HG02763 (cell line): ENCODE results near the gene PBX1.
"Not testable (repeated sequence)": the region's sequence is repeated elsewhere in the genome, so short reads cannot be mapped to it uniquely, and the experiment has no call there.

Source experiments
- ATAC-seq: cut with Tn5 transposase; IDR thresholded peaks from one replicate; pipeline ENCODE4 v1.9.1; 2021; ENCODE audit warnings: mild to moderate bottlenecking, moderate library complexity; ENCODE audit not compliant: unreplicated experiment

The PBX1 gene

DNA sequence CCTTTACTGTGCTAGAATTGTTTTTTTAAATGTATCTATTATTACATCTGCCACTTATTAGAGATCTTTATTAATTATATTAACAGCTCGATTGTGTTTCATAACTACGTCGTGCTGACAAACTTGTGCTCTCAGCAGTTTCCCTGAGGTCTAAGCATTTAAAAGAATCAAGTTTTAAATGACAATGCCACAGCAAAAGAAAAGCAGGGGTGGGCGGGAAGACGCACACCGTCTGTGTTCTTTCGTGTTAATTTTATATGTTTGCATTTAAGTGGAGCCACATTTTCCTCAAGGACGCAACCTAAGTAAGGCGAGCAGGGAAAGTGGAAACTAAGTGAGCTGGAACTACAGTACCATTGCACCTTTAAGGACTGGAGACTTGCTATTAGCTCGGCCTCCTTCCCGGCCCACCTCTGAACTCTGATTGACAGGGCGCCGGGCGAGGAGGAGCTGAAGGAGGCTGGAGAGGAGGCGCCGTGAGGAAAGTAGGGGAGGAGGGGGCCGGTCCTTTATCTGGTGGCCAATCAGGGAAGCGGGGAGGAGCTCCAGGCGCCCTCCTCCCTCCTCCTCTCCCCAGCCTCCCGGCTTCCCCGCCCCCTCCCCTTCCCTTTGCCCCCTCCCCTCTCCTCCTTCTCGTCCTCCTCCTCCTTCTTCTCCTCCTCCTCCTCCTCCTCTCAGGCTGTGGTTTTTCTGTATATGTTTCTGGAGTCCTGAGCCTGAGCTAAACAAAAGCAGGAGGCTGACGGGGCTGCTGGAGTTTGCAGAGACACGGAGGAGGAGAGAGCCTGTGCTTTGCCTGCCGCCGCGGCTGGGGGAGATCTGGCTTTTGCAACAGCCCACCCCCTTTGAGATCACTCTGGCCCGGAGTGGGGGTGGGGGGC is at the start of gene PBX1:
Gene PBX1, plus strand, starts transcription at position 724 of the 881 bp plus-strand sequence.
- ATAC-seq = peak; percentile 100

DNA sequence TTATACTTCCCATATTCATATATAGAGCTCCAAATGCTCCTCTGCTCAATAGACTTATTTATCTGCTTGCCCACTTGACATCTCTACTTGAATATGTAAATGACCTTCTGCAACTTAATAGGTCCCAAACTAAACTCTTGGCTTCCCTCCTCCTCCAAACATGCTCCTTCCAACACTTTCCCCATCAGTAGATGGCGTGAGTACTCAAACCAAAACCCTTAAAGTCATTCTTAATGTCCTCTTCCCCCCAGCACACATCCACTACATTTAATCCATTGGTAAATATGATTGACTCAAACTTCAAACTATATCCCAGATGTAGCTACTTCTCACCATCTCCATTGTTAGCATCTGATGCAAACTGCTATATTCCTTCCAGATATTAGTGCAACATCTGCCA is 48.5 kb upstream of the PBX1 start:
- no peak for ATAC-seq

DNA sequence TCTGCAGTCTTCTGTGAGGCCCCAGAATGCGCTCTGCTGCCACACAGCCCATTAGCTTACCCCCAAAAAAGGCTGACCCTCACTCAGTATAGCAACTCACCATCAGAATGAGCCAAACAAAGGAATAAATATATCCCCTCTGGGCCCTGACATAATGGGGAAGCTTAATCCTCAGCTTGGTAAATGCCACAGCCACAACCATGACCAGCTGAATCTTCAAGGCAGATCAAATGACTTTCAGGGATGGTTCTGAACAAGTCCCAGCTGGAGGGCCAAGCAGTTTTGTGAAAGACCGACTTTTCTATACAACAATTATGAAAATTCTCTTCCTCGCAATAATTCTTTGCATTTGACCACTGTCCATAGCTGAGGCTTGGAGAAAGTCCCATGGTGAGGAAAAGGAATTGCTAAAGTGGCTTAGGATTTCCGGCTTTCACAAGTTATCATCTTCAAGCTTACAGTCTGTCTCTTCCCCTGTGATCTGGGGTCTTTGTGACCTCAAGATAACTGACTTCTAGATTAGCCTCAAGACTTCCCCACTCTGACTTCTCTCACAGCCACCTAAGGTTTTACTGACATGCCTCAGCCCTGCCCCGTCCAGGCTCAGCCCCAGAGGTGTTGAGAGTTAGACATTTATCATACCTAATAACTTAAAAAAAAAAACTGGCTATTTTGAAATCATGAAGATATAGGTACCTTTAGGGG is 47.8 kb upstream of the PBX1 start:
- ATAC-seq = no peak

DNA sequence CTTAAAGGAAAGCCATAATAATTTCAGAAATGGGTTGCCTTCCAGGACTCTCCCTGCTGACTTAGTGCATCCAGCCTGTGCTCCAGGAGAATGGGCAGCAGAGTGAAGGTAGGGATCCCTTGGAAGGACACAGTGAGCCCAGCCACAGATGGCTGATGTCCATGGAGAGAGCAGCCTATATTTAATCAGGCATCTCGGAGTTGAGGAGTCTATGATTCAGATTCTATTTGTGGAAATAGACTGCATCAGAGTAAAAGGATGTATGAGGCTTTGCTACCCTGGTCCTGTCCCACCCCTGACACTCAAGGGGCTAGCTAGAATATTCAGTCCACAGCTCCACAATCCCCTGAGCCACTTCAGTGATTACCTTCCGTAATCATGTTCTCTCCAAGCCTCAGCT is 43.8 kb upstream of the PBX1 start:
- ATAC-seq = no peak

DNA sequence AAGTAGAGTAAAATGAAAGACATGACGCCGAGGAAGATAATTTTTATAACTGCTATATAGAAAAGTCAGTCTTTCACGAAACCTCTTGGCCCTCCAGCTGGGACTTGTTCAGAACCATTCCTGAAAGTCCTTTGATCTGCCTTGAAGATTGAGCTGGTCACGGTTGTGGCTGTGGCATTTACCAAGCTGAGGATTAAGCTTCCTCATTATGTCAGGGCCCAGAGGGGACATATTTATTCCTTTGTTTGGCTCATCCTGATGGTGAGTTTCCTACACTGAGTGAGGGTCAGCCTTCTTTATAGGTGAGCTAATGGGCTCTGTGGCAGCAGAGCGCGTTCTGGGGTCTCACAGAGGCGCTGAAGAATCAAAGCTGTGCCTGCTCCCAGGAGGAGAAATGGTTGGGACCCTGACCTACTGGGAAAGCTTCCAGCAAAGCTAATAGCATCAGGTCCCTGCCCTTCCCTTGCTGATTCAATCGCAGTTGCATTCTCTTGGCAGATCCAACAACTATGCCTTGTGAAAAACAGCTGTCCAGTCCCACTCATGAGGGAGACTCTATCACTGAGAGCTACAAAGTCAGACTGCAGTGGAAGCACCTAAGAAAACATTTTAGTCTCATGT is 43.2 kb upstream of the PBX1 start:
- ATAC-seq = no peak

DNA sequence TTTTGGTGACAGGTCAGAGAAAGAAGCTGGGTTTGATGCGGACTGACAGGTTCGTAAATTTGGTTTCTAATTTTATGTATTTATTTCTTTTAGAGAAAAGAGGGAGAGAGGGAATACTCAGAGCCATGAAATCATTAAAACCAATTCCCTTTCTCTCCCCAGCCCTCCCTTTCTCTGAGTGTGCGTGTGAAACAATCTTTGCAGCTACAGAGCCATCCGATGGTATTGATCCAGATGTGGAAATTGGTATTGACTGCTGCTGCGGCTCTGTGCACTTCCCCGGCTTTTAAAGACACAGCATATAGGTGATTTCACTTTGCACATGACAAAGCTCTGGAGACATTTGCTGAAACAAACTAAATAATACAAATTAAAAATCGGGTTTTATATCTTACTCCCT is 42.4 kb upstream of the PBX1 start:
- no peak for ATAC-seq

DNA sequence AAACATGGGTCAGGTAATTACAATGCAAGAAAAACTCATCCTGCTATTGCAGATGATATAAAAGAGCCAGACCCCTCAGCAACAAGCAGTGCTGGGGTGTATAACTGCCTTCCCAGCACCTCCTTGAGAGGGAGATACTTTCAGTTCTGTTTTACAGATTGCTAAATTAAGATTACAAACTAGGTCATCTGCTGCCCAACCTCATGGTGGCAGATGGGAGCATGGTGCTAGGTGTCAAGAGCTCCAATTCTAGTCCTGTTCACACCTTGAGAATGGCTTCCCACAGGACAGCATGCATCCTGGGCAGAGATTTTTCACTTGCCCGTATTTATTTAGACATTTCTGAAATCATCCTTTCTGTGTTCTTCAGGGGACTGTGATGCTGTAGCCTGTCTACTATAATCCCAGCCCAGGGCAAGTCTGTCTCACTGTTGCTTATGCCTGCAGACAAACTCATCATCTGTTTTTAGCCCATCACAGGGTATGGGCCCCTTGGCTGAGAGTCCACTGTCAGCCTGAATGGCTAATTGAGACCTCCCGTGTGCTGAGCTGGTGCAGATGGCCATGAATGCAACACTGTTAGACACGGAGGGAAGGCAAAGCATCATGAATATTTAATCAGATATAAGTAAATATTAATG is 40.2 kb upstream of the PBX1 start:
- no peak for ATAC-seq

DNA sequence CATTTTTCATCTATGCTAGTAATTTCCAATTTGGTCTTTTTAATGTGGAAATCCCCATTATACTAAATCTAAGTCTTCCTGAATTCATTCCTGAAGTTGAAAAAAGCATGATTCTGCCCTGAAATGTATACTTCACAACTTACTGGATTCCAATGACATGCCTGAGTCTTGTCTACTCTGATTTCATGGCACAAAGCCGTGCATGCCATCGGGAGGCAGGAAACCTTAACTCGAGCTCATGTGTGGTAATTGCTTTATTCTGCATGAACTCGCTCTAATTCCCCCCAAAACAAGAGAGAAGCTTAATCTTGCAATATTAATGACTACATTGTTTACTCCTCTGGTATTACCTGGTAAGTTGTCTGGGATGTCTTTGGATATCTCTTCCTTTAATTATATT is 39.6 kb upstream of the PBX1 start:
- no peak for ATAC-seq

DNA sequence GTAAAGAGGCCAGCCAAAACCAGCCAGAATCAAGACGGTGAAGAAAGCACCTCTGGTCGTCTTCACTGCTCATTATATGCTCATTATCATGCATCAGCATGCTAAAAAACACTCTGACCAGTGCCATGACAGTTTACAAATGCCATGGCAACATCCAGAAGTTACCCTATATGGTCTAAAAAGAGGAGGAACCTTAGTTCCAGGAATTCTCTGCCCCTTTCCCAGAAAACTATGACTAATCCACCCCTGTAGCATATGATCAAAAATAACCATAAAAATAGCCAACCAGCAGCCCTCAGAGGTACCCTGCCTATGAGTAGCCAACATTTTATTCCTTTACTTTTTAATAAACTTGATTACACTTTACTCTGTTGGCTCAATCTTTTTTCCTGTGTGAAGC is 34.2 kb upstream of the PBX1 start:
- ATAC-seq = no peak

DNA sequence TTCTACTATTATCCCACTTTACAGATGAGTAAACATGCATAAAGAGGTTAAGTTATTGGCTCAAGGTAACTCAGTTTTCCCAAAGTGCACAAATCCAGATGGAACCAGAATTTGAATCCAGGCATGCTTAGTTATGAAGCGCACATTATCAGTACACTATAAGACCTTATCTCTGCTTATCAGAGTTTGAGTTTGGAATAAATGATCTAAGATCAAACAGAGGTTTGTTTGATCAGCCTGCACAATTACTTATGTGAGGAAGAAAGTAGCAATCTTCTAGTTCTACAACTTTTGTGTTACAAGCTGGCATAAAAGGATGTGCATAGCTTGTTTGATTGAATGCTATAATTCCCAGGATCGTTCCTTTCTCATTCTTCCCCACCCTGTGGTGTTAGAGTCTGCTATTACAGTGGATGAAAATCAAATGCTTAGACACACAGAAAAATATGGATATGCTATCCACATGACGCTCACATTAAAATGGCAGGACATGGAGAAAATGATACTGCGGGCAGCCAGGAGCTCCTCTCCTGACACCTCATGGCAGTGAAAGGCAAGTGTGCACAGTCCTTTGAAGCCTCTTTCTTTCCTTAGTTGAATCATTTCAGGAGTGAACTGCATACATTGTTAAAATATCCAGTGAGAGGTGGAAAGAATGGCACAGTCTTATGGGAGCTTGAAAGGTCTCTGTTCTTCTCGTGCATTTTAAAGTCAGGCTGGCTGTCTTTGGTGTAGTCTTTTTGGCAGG is 23.9 kb upstream of the PBX1 start:
- no peak for ATAC-seq

DNA sequence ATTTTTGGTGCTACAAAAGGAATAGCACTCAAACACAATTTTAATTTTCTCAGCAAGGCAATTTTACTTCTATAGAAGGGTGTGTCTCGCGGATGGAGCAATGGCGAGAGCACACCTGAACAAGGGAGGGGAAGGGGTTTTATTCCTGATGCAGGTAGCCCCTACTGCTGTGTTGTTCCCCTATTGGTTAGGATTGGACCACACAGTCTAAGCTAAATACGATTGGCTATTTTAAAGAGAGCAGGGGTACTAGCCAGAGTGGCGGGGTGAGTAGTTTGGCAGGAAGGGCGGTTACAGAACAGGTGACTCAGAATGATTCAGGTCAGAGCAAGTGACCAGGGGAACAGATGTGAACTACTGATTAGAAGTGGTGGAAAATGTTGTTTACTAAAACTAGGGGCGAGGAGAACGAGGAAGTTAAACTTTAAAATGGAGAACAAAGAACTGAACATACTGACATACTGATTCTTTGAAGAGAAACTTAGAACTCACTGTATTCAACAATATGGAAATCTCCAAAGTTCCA is 6.5 kb upstream of the PBX1 start:
- ATAC-seq = not testable (repeated sequence)

DNA sequence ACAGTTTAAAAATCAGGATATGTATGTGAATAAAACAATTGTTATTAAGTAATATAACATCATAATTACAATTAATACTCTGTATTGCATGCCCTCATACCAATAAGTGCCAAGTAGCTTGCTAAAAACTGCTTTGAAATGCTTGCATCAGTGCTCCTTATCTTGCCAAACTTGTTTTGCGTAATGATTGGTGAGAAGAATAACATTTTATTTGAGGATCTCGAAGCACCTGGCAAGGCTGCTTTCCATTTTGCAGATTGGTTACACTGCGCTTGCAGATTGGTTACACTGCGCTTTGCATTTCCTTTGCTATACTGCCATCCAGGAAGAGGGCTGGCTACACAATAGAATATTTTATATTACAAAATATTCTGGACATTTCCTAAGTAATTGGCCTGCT is 1.7 kb upstream of the PBX1 start:
- no peak for ATAC-seq

DNA sequence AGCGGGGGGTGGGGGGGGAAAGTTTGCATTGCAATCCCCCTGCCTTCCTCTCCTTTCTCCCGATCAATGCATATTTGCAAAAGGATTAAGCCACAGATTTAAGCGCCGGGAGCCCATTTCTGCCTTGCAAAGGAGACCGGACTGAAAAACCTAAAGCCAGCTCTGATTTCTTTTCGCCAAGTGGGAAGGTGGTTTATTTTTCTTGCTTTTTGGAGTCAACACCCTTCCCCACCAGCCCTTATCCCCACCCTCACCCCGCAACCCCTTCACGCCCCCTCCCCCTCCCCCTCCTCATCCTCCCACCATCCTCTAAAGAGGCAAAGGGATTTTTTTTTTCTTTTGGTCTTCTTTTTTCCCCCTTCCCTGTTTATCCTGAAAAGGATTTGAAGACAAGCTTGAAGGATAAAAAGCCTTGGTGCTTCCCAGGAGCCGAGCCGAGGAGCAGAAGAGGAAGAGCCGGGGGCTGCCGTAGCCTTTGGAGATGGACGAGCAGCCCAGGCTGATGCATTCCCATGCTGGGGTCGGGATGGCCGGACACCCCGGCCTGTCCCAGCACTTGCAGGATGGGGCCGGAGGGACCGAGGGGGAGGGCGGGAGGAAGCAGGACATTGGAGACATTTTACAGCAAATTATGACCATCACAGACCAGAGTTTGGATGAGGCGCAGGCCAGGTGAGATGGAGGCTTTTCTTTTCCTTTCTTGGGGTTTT is 513 bp downstream of the PBX1 start:
- no peak for ATAC-seq

DNA sequence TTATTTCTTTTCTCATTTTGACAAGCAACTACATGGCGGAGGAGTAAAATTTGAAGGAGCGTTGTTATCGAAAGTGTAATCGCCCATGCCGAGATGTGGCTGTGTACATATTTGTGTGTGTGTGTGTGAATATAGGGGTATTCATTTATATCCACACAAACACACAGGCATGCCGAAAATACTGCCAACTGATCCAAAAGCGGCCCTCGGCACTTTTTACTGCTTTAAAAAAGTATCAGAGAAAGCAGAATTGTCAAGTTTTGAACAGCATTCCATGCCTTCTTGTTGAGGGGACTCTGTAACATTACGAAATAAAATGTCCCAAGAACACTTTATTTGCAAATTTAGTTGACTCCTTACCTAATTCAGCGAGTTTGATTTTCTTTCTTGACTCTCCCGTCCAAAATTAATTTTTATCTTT is 1.1 kb downstream of the PBX1 start:
- ATAC-seq = no peak

DNA sequence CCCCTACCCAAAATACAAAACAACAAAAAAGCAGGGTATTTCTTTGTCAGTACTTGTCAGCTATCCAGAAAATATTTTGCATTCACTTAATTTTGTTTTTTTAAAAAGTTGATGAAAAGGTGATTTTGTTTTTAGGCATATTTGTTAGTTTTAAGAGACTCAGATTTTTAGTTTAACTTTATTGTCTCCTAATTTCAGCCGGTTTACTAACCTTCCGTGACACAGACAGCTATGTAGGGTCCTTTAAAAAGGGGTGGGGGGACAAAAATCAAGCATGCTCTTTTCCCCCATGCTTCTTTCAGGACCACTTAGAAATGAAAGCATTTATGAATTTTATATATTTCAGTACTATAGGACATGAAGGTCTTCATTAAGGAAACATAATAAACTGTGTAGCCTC is 1.6 kb downstream of the PBX1 start:
- ATAC-seq = no peak

DNA sequence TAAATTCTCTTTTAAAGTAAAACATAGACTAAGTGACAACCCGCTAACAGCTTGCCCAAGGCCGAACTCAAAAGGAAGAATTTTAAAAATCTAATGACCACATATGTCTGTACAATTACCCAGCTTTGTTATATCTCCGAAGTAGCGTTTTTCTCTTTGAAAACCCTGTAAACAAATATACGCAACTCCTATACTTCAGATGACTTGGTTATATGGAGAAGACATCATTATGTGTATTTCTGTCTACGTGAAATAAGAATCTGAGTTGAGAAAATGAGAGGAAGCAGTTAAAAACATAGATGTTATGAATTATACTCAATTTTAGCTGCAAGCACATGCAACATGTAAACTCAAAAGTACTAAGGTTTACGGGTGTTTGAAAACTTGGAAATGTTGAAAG is 2.0 kb downstream of the PBX1 start:
- no peak for ATAC-seq

DNA sequence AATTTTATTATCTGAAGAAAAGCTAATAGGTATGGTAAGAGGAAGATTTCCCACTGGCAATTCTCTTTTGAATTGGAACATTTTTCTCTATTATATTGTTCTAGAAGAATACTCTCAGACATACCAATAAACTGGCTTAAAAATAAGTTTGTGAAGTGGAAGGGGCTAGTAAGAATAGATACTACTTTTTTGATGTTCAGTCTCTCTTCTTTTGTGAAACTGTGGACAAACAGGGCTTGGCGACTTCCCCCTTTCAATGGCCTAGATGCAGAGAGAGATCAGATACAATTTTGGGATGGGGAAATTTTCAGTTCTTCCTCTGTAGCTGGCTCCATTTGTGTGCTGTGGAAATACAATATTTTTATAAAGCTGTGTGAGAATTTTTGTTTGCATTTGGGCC is 2.5 kb downstream of the PBX1 start:
- no peak for ATAC-seq

DNA sequence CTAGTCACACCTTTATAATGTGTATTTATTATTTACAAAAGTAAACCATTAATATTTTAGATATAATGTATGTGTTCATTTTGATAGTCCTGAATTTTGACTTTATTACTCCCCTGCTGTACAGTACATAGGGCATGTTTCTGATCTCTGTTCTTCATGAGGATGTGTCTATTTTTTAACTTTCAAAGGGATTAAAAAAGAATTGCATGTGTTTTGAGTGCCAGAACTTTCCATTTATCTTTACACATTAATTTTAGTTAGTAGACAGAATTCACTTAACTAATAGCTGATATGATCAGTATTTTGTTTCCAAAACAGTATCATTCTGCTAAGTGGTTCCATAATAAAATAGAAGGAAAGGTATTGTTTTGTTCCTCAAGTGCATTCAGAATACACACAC is 3.1 kb downstream of the PBX1 start:
- no peak for ATAC-seq

DNA sequence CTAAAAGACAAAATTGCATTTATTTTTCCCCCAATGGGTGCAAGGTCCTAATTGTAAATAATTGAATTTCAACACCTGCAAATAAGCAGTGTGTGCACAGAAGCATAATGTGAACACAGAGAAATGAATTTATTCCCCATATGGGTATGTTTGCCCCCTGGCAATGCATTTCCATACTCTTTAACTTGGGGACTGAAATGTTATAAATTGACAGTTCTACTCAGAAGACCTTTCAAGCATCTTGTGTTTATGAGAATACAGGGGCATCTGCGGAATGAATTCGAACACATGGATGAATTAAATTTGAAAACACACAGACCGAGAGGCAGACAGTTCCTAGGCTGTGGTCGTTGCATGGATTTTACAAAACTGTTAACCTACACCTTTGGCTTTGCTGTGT is 3.5 kb downstream of the PBX1 start:
- ATAC-seq = no peak

DNA sequence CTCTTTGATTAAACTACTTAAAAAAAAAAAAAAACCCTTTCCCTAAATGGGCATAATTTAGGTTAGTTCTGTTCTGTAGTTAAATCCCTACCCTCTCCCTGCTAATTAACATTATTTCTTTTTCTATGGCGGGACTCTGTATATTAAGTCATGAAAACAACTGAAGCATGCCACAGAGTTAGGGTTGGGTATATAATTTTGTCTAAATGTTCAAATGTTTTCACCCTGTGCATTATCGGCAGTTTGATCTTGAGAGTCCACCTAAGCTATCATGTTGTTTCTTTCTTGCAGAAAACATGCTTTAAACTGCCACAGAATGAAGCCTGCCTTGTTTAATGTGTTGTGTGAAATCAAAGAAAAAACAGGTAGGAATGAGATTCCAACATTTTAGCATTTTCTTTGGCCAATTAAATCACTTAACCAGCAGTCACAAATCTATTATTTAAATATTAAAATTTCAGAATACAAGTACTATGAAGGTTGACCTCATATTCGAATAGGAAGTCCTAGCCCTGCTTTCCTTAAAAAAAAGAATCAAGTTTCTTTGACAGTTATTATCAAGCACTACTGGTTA is 4.0 kb downstream of the PBX1 start:
- ATAC-seq = no peak
